HG03066 (cell line): Measurements from ENCODE around the gene PAPLN.
A peak's percentile ranks its signal among the peaks of the same experiment; 100 is the strongest.

Experiments
- ATAC-seq: cut with Tn5 transposase; IDR thresholded peaks from one replicate; pipeline ENCODE4 v1.9.1; 2021; ENCODE audit warnings: low read depth; ENCODE audit not compliant: unreplicated experiment

PAPLN gene

GRCh38 chr14:73243341-73243740 is 6.0 kb downstream of the PAPLN start:
- ATAC-seq = no peak

GRCh38 chr14:73243748-73244147 is 6.4 kb downstream of the PAPLN start:
- no peak for ATAC-seq

DNA sequence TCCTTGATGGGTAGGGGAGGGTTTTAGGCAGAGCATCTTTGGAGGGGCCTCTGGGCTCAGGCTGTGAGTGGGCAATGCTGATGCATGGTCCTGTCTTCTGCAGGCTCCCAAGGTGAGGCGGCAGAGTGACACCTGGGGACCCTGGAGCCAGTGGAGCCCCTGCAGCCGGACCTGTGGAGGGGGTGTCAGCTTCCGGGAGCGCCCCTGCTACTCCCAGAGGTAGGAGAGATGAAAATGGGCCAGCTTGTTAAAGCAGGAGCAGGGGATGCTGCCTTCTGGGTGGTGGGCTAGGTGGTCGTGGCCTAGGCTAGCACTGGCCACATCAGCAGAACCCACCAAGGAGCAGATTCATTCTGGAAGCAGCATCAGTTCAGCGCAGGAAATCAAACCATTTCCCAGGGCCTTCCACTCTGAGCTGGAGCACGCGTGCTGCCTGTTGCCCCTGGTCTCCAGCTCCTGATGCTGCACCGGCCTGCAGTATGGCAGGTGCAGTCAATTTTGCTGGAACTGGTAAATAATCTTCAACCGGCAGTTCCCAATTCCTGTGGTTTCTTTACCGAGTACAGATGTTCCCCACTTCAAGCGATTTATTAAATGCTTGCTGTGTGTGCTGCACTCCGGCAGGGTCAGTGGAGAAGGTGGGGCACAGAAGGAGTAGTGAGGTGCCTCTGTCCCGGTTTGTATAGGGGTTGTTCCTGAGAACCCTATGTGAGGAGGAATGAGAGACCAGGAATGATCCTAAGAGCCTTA is 7.4 kb downstream of the PAPLN start:
- no peak for ATAC-seq

GRCh38 chr14:73245480-73246325 is 8.4 kb downstream of the PAPLN start:
- peak; percentile 49 for ATAC-seq

GRCh38 chr14:73246387-73247150 is 9.3 kb downstream of the PAPLN start:
- no peak for ATAC-seq

GRCh38 chr14:73248108-73248868 is 11.0 kb downstream of the PAPLN start:
- ATAC-seq = peak; percentile 50

GRCh38 chr14:73249108-73249507 is 11.8 kb downstream of the PAPLN start:
- no peak for ATAC-seq

- no peak for ATAC-seq
Observed at GRCh38 chr14:73249564-73250316, 12.4 kb downstream of the PAPLN start.

DNA sequence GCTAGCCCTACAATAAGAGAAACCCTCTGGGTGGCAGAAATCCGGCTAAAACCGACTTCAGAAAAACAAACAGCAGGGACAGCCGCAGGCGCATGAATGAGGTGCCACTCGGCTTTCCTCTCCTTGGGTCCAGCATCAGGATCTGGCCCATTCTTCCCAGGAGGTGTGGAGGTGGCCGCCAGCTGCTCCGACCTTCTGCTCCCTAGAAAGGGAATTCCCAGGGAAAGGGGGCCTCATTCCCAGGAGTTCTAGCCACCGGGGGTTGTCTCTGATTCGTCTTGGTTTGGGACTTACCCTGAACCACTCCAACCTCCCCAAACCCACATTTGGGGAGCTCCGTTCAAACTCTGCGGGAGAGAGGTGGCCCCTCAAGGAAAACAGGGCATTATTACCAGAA is 13.0 kb downstream of the PAPLN start:
- no peak for ATAC-seq

- ATAC-seq = no peak
Observed at GRCh38 chr14:73250781-73251500, 13.6 kb downstream of the PAPLN start.

GRCh38 chr14:73251516-73252215 is 14.4 kb downstream of the PAPLN start:
- no peak for ATAC-seq

DNA sequence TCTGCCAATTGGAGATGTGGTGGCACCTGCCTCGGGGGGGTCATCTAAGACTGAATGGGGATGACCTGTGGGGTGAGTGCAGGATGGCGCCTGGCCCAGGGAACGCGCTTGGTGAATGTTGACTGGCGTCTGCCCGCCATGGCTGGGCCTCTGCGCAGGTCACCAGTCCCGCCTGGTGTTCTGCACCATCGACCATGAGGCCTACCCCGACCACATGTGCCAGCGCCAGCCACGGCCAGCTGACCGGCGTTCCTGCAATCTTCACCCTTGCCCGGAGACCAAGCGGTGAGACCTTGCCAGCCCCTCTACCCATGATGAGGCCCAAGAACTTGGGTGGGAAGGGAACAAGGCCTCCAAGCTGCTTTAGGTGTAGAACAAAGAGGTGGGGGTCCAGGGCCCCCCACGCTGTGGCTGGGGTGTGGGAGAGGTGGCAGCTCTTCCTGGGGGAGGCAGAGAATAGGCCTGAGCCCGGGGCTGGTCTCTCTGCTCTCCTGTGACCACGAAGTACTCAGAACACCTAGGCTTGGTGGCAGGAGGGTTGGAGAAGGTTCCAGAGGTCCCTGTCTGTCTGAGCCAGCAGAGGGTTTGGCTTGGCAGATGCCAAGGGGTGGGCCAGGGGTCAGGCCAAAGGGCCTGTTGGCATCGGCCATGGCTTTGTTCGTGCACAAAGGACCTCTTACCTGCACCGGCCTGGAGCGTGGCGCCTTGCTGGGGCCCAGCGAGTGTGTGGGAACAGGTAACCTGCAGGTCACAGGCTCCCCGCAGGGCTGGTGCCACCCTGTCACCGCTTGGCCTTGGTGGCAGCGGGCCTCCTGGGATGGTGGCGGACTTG is 15.4 kb downstream of the PAPLN start:
- ATAC-seq = no peak

DNA sequence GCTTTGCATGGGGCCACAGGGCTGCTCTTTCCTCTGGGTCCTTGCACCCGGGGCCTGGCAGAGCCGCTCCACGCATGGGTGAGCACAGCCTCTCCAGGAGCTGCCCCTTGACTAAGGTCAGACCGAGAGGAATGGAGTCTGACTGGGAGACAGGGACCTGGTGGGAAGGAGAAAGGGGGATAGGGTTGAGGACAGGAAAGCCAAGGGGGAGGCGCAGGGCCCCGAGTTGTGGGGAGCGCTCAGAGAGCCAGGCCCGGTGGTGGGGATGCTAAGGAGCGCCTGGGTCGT is 16.0 kb downstream of the PAPLN start:
- no peak for ATAC-seq

DNA sequence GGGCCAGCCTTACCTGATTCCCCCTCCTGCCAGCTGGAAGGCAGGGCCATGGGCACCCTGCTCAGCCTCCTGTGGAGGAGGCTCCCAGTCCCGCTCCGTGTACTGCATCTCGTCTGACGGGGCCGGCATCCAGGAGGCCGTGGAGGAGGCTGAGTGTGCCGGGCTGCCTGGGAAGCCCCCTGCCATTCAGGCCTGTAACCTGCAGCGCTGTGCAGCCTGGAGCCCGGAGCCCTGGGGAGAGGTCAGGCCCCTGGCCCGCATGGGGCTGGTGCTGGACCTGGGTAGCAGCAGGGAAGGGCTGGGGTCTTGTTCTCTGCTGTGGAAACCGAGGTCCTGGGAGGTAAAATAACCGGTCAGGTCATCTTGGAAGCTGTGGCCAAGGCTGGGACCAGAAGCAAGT is 16.4 kb downstream of the PAPLN start:
- no peak for ATAC-seq

DNA sequence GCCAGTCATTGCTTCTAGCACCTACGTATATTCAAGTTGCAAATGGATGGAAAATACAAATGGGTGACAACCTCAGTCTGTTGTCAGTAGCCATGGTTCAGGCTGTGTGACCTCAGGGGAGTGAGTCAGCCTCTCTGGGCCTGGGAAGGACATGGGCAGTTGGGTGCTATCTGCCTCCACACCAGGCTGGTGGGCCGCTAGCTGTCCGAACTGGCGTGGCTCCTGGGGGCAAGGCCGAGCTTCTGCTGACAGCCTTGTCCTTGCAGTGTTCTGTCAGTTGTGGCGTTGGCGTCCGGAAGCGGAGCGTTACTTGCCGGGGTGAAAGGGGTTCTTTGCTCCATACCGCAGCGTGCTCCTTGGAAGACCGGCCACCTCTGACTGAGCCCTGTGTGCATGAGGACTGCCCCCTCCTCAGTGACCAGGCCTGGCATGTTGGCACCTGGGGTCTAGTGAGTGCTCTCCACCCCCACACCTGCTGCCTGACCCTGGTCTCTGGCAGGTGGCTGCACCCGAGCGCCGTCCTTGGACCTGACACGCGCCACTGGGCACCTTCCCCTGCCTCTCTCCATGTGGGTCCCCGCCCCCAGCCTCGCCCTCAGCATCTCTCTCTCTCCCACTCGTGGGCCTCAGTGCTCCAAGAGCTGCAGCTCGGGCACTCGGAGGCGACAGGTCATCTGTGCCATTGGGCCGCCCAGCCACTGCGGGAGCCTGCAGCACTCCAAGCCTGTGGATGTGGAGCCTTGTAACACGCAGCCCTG is 17.1 kb downstream of the PAPLN start:
- ATAC-seq = no peak

- ATAC-seq = no peak
Observed at GRCh38 chr14:73255005-73255400, 17.7 kb downstream of the PAPLN start.

DNA sequence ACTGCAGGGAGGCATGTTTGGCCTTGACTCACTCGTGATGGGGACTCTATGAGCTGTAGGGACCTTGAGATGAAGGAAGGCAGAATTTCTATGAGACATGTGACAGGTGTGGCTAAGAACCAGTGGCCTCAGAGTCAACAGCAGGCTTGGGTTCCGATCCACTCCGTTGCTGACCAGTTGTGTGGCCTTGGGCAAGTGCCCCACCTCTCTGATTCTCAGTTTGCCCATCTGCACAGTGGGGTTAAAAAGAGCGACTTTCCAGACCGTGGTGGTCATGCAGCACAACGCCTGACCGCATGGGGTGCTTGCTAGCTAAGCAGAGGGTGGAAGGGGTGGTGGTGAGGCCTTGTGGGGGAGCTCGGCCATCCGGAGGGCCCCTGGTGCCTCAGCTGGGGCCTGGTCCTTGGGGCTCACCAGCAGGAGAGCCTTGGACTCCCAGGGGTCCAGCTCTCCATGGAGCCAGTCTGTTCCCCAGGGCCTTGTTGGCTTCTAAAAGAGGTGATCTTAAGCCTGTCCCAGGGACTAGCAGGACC is 18.5 kb downstream of the PAPLN start:
- ATAC-seq = no peak
